Activated CD4-positive, alpha-beta T cell treated with anti-CD3 and anti-CD28 coated beads, Interleukin-2, Interleukin-6, amounts not matched to agents 100 ng/mL and 50 ng/mL, durations not matched to agents 16 hours and 8 hours (primary cell): ENCODE results near the gene KCNG2.

Experiments
- DNase-seq: peaks from one replicate; pipeline ENCODE4 v3.0.0-alpha.2; 2020

Gene KCNG2

GRCh38 chr18:79947054-79947755 is 149.5 kb downstream of the KCNG2 start:
- DNase-seq: no peak

- no peak for DNase-seq
Observed at GRCh38 chr18:79947881-79948610, 150.3 kb downstream of the KCNG2 start.

DNA sequence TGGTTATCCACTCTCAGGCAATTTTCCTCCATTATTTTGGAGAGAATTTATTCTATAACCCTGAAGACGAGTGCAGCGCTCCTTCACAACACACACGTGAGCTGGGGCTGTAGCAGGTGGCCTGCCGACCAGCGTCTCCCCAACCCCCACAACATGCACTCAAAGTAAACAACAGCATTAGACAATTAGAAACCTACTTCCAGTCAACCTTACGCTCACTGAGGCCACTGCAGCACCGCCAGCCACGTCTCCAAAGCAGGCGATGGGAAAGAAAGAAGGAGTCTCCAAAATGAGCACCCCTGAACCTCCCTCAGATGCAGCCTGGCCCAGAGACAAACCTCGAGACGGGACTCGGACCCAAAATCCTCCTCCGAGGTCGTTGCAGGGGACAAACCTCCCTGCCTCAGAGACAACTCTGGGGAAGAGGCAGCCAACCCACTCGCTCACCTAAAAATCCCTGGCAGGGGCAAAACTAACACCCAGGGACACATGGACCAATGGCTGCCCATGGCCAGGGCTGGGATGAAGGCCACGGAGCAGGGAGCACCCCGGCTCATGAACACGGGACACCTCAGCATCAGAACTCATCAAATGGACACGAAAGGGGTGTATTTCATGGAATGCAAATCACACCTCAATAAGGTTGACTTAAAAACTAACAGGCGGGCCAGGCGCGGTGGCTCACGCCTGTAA is 151.1 kb downstream of the KCNG2 start:
- no peak for DNase-seq
